RWPE1 (cell line): ENCODE results near the gene SLC24A3.

Source experiments
- CTCF ChIA-PET: fragments of 350-600 bp; sonication (Branson Sonifier 250); formaldehyde crosslinking; extraction: SDS; loops from one replicate; lab custom pipeline; 2021; lab: Yijun Ruan, JAX
- POLR2A ChIA-PET: fragments of 400-600 bp; formaldehyde crosslinking; extraction: SDS; loops from one replicate; lab custom pipeline; 2020; ENCODE audit warnings: antibody characterized with exemption; ENCODE audit not compliant: low non-redundant PET; lab: Yijun Ruan, JAX
- DNase-seq: peaks from one replicate; pipeline ENCODE4 v3.0.0; 2012; ENCODE audit warnings: low spot score
- H3K27ac ChIP-seq: fragments of 450-650 bp; 2 replicates; pipeline ENCODE4 v1.5.1; 2017
- CTCF ChIP-seq: fragments of 450-650 bp; conservative IDR thresholded peaks from 2 replicates; pipeline ENCODE4 v1.5.1; 2017; ENCODE audit warnings: low read depth, mild to moderate bottlenecking

The SLC24A3 gene

DNA sequence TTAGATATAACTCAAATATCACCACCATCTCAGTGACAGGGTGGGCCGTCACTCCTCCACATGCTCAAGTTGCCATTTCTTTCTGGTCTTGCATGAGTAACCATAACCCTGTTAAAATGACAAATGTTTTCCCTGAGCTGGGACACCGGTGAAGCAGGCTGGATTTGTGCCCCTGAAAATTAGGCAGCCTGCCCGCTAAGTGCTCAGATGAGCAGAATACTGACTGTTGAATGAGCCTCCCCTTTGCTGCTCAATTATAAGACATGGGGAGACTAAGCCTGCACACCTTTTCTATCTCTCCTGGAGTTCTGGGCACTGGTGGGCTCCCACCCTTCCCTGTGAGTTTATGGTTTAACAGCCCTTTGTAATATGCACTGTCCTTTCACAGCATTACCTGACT lies 161.8 kb downstream of the SLC24A3 start:
- TF ChIP-seq CTCF = no peak
- no peak overlapping the region for H3K27ac ChIP-seq
- ChIA-PET CTCF (interaction anchor here (0.6 to 0.7 kb wide), 2 partner anchors 11 to 183 kb away, joined by 3 to 4 read pairs; no protein-coding TSS in a partner anchor), POLR2A (no interaction called here)
- no peak for DNase-seq

GRCh38 chr20:19375395-19375794 lies 163.0 kb downstream of the SLC24A3 start:
- H3K27ac ChIP-seq = no peak overlapping the region
- POLR2A ChIA-PET = no interaction called here
- no peak for DNase-seq
- no peak for TF ChIP-seq CTCF
- CTCF ChIA-PET = no interaction called here

DNA sequence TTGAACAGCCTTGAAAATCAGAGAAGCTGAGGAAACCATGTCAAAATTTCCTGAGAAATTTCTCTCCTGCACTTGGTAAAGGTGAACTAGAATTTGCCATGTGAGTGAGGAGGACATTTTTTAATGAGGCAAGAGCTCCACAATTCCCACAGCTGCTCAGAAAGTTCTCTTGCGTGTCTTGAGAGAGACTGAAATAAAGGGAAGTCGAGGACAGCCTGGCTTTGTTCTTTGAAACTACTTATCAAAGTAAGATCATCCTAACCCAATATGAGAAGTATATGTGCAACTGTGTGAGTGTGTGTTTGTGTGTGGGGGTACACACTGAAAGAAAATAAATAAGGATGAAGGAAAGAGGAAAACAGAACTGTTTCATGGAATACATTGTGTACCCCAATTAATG lies 163.4 kb downstream of the SLC24A3 start:
- no peak for DNase-seq
- H3K27ac ChIP-seq = no peak overlapping the region
- TF ChIP-seq CTCF = no peak
- ChIA-PET POLR2A (no interaction called here), CTCF (no interaction called here)

DNA sequence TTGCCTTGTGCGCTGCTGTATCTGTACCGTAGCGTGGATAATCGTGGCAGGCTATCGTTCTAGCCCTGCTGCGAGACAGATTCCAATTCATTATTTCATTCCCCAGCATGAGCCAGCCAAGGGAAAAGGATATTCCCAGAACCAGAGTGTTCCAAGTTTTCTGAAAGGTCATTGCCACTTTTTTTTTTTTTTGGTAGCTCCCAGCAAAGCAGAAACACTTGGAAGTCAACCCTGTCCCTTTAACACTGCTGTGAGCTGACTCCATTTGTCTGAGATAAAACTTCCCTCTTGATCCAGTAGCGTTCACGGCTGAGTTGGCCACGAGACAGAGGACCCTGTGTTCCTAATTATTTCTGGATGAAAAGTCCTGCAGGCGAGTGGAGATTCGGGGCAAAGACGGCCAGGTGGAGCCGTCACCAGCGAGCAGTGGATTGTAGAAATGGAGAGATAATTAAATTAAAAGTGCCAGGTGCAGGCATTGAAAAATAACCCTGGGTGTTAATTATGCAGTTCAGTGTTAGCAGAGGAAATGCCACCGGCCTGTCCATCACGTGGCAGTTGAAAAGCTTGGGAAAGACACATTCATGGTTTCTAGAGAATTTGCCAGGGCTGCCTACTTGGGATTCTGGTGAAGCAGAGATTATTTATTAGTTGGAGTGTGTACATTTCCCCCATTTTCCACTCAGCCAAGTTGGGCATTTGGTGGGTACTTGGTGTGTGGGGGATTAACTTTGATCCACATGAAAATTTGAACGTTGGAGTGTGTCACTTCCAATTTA lies 164.2 kb downstream of the SLC24A3 start:
- POLR2A ChIA-PET = no interaction called here
- CTCF ChIA-PET = interaction anchor here (0.6 kb wide), 1 partner anchor 168 kb away, joined by 3 read pairs; no protein-coding TSS in a partner anchor
- TF ChIP-seq CTCF = no peak
- DNase-seq = no peak
- H3K27ac ChIP-seq = no peak overlapping the region

- POLR2A ChIA-PET = no interaction called here
- no peak overlapping the region for H3K27ac ChIP-seq
- DNase-seq = no peak
- CTCF ChIA-PET = no interaction called here
- TF ChIP-seq CTCF = no peak
These were observed 165.6 kb downstream of the SLC24A3 start for GRCh38 chr20:19378058-19378457.

DNA sequence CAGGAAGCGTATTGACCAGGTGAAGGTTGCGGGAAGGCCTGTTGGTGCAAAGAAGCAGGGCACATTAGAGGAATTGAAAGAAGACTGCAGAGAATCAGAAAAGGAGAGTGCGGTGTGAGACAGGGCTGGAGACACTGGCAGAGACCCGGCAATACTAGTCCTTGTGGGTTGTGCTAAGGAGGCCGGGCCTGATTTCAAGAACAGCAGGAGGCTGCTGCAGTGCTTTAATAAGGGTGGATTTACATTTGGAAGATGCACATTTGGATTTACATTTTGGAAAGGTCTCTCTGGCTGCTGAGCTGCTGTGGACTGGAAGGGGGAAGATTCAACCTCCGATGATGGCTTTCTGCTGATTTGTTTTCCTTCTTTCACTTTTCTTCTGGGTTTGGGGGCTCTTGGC lies 167.8 kb downstream of the SLC24A3 start:
- H3K27ac ChIP-seq = no peak overlapping the region
- ChIA-PET POLR2A (no interaction called here), CTCF (no interaction called here)
- TF ChIP-seq CTCF = no peak
- DNase-seq = no peak
